HepG2 (cell line): ENCODE results near the gene BAG3.

Source experiments
- CTCF ChIP-seq: sonication (generic); formaldehyde crosslinking; IDR thresholded peaks from 2 replicates; pipeline ENCODE4 v1.5.0; 2020; ENCODE audit warnings: mild to moderate bottlenecking, missing genetic modification reagents, moderate library complexity
- E2F1 ChIP-seq: sonication (generic); formaldehyde crosslinking; IDR thresholded peaks from 2 replicates; pipeline ENCODE4 v1.5.0; 2020; ENCODE audit warnings: missing genetic modification reagents
- ERF ChIP-seq: IDR thresholded peaks from 2 replicates; pipeline ENCODE4 v1.6.1; 2018; ENCODE audit warnings: missing biosample characterization, missing genetic modification reagents
- HDAC6 ChIP-seq: fragments of 200-600 bp; sonication (generic); IDR thresholded peaks from 2 replicates; pipeline ENCODE4 v1.7.0; 2017; ENCODE audit warnings: mild to moderate bottlenecking, antibody characterized with exemption, low read length, low read depth
- MBNL3 ChIP-seq: fragments of 250-450 bp; sonication (Bioruptor Pico); conservative IDR thresholded peaks from 2 replicates; pipeline ENCODE4 v1.8.0; 2022; ENCODE audit warnings: mild to moderate bottlenecking, inconsistent platforms
- NCOA1 ChIP-seq: sonication (generic); formaldehyde crosslinking; IDR thresholded peaks from 2 replicates; pipeline ENCODE4 v1.9.0; 2021; ENCODE audit warnings: missing genetic modification reagents
- PATZ1 ChIP-seq: sonication (generic); formaldehyde crosslinking; IDR thresholded peaks from 2 replicates; pipeline ENCODE4 v1.4.0; 2020; ENCODE audit warnings: missing genetic modification reagents
- POLR2AphosphoS5 ChIP-seq: IDR thresholded peaks from 2 replicates; pipeline ENCODE4 v1.6.1; 2012; ENCODE audit warnings: low read depth, low read length
- ZBTB8A ChIP-seq: sonication (generic); formaldehyde crosslinking; IDR thresholded peaks from 2 replicates; pipeline ENCODE4 v1.4.0; 2020; ENCODE audit warnings: mild to moderate bottlenecking, low read depth, missing genetic modification reagents, borderline replicate concordance
- ZFP91 ChIP-seq: sonication (generic); formaldehyde crosslinking; IDR thresholded peaks from 2 replicates; pipeline ENCODE4 v1.9.0; 2022; ENCODE audit warnings: missing genetic modification reagents, mild to moderate bottlenecking, borderline replicate concordance
- ZNF724P ChIP-seq: sonication (generic); formaldehyde crosslinking; IDR thresholded peaks from 2 replicates; pipeline ENCODE4 v1.8.0; 2022; ENCODE audit warnings: missing genetic modification reagents, borderline replicate concordance

- TF ChIP-seq POLR2AphosphoS5 (no peak), CTCF (CRISPR knock-in tag) (no peak), NCOA1 (no peak), ZNF724P (CRISPR knock-in tag) (no peak), ZBTB8A (CRISPR knock-in tag) (no peak), HDAC6 (no peak), ERF (CRISPR knock-in tag) (no peak), PATZ1 (no peak), ZFP91 (CRISPR knock-in tag) (no peak), MBNL3 (CRISPR knock-in tag) (no peak), E2F1 (CRISPR knock-in tag) (no peak)
Observed at GRCh38 chr10:119619215-119619614, 32.0 kb upstream of the BAG3 start.
